ENCODE data around the gene ST6GALNAC4. TPM values are rescaled to one million over a fixed set of nuclear protein-coding genes. Genes with fewer than 3 reads are reported as not detected.

ST6GALNAC4 gene
- polyA plus RNA-seq, 1 donor (not counting 4 experiments of a cell fraction or from before 2014, with no cell fraction given) = 5.8 TPM

- Histone ChIP-seq H3K4me1 (ENCODE audit: control insufficient read depth, extremely low read depth, insufficient read depth, low read length) (peaks cover 27% of the 10 kb centered on the region), H3K9me3 (ENCODE audit: control insufficient read depth, low read depth, low read length) (no peaks in the 10 kb centered on the region), H3K9me1 (ENCODE audit: control insufficient read depth, extremely low read depth, insufficient read depth, low read length) (no peaks in the 10 kb centered on the region), H3K9ac (ENCODE audit: control insufficient read depth, extremely low read depth, insufficient read depth, low read length) (peak overlapping the region; percentile 35), H3K79me2 (ENCODE audit: control insufficient read depth, insufficient read depth, low read length) (no peaks in the 10 kb centered on the region), H3K4me3 (ENCODE audit: control insufficient read depth in 2 of 3, extremely low read depth in 1 of 3, insufficient read depth in 2 of 3, low read depth in 1 of 3, low read length in 3 of 3) (peak overlapping the region; percentile 36 to 55 (median 50)), H3K36me3 (ENCODE audit: control insufficient read depth in 2 of 2, extremely low read depth in 1 of 2, insufficient read depth in 2 of 2, low read length in 2 of 2) (peaks cover 0 to 4% of the 10 kb centered on the region in 2 experiments), H3K27me3 (ENCODE audit: control insufficient read depth, extremely low read depth, insufficient read depth, low read length) (no peaks in the 10 kb centered on the region), H4K20me1 (ENCODE audit: control insufficient read depth, extremely low read depth, insufficient read depth, low read length) (no peaks in the 10 kb centered on the region), H2AFZ (ENCODE audit: control insufficient read depth, low read length) (peak overlapping the region; percentile 35), H3K4me2 (ENCODE audit: control insufficient read depth, extremely low read depth, insufficient read depth, low read depth, low read length) (peak overlapping the region; percentile 57), H3K27ac (ENCODE audit: control insufficient read depth, insufficient read depth, low read length) (no peak overlapping the region)
- TF ChIP-seq EZH2 (IDR thresholded peaks at IDR 0.05; ENCODE audit: low read length) (no peak), CTCF (optimal IDR thresholded peaks at IDR 0.05 in 1 of 3, IDR thresholded peaks at IDR 0.05 in 1 of 3, conservative IDR thresholded peaks at IDR 0.05 in 1 of 3; ENCODE audit: extremely low read depth in 1 of 3, insufficient read depth in 2 of 3, low read length in 3 of 3) (no peak)
- no peak for DNase-seq (ENCODE audit: low read depth, low spot score)
- dilution Hi-C loops (cut with MboI; ENCODE audit: extremely low pct_ligation_motif_present, low sequenced_read_pairs) = no loop called here
- FAIRE-seq = no peak
Measured at GRCh38 chr9:127915801-127916719, 781 bp downstream of the ST6GALNAC4 start.

DNA sequence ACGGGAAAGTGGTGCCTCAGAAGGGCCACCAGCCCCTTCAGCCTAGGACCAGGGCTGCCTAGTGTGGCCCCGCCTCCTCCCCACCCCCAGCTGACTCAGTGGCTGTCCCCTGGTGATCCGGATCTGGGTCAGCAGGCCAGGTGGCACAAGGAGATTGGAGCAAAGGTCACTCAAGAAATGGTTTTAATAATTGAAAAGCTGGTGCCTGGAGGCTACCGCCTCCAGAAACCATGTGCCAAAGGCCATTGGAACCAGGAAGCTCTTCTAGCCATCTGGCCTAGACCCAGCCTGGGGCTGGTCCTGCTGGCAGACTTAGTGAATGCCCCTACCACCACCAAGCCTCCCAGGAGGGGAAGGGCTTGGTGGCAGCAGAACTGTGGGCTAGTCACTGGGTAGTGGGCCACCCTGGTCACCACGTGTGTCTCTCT lies 1.5 kb downstream of the ST6GALNAC4 start:
- Histone ChIP-seq H2AFZ (ENCODE audit: control insufficient read depth, low read length) (no peak overlapping the region), H3K9me1 (ENCODE audit: control insufficient read depth, extremely low read depth, insufficient read depth, low read length) (no peaks in the 10 kb centered on the region), H3K4me1 (ENCODE audit: control insufficient read depth, extremely low read depth, insufficient read depth, low read length) (peaks cover 27% of the 10 kb centered on the region), H3K4me3 (ENCODE audit: control insufficient read depth in 2 of 3, extremely low read depth in 1 of 3, insufficient read depth in 2 of 3, low read depth in 1 of 3, low read length in 3 of 3) (no peak overlapping the region), H3K9me3 (ENCODE audit: control insufficient read depth, low read depth, low read length) (no peaks in the 10 kb centered on the region), H3K27me3 (ENCODE audit: control insufficient read depth, extremely low read depth, insufficient read depth, low read length) (no peaks in the 10 kb centered on the region), H3K9ac (ENCODE audit: control insufficient read depth, extremely low read depth, insufficient read depth, low read length) (no peak overlapping the region), H3K27ac (ENCODE audit: control insufficient read depth, insufficient read depth, low read length) (no peak overlapping the region), H3K79me2 (ENCODE audit: control insufficient read depth, insufficient read depth, low read length) (no peaks in the 10 kb centered on the region), H3K36me3 (ENCODE audit: control insufficient read depth in 2 of 2, extremely low read depth in 1 of 2, insufficient read depth in 2 of 2, low read length in 2 of 2) (peaks cover 0 to 4% of the 10 kb centered on the region in 2 experiments), H4K20me1 (ENCODE audit: control insufficient read depth, extremely low read depth, insufficient read depth, low read length) (no peaks in the 10 kb centered on the region), H3K4me2 (ENCODE audit: control insufficient read depth, extremely low read depth, insufficient read depth, low read depth, low read length) (no peak overlapping the region)
- FAIRE-seq = no peak
- TF ChIP-seq CTCF (optimal IDR thresholded peaks at IDR 0.05 in 1 of 3, IDR thresholded peaks at IDR 0.05 in 1 of 3, conservative IDR thresholded peaks at IDR 0.05 in 1 of 3; ENCODE audit: extremely low read depth in 1 of 3, insufficient read depth in 2 of 3, low read length in 3 of 3) = no peak
- TF ChIP-seq EZH2 (IDR thresholded peaks at IDR 0.05; ENCODE audit: low read length) = no peak
- dilution Hi-C loops (cut with MboI; ENCODE audit: extremely low pct_ligation_motif_present, low sequenced_read_pairs) = no loop called here
- DNase-seq (ENCODE audit: low read depth, low spot score) = no peak
